ENCODE results near the gene INF2.

INF2 gene

GRCh38 chr14:104656014-104656714 is 33.3 kb upstream of the INF2 start:
- Histone ChIP-seq H3K27ac (replicated peaks) (no peak overlapping the region), H3K4me3 (replicated peaks; ENCODE audit: insufficient read depth, low read length) (no peak overlapping the region), H3K27me3 (ENCODE audit: insufficient read depth, poor library complexity, severe bottlenecking) (peaks cover 10% of the 10 kb centered on the region)
- TF ChIP-seq SPI1 (IDR thresholded peaks at IDR 0.05; ENCODE audit: borderline replicate concordance, low read depth) (no peak), GABPA (IDR thresholded peaks at IDR 0.05; ENCODE audit: low read depth) (no peak), POLR2AphosphoS5 (IDR thresholded peaks at IDR 0.05; ENCODE audit: low read depth) (no peak), CTCF (IDR thresholded peaks at IDR 0.05; ENCODE audit: insufficient read depth, low read length) (no peak), REST (IDR thresholded peaks at IDR 0.05; ENCODE audit: insufficient replicate concordance, low read depth) (no peak)
- DNase-seq (ENCODE audit: low read depth in 1 of 2, low spot score in 1 of 2), result no peak

GRCh38 chr14:104657101-104657524 is 32.3 kb upstream of the INF2 start:
- Histone ChIP-seq H3K4me3 (replicated peaks; ENCODE audit: insufficient read depth, low read length) (no peak overlapping the region), H3K27ac (replicated peaks) (no peak overlapping the region; the same call in 1 of the 2 replicates), H3K27me3 (ENCODE audit: insufficient read depth, poor library complexity, severe bottlenecking) (peaks cover 12% of the 10 kb centered on the region)
- DNase-seq (ENCODE audit: low read depth in 1 of 2, low spot score in 1 of 2), result peak in 1 of 2 experiments; percentile 70
- TF ChIP-seq SPI1 (IDR thresholded peaks at IDR 0.05; ENCODE audit: borderline replicate concordance, low read depth), result peak; percentile 60; the same call in 1 of the 2 replicates
- no peak for TF ChIP-seq POLR2AphosphoS5 (IDR thresholded peaks at IDR 0.05; ENCODE audit: low read depth)
- no peak for TF ChIP-seq REST (IDR thresholded peaks at IDR 0.05; ENCODE audit: insufficient replicate concordance, low read depth)

GRCh38 chr14:104657563-104658324 is 31.7 kb upstream of the INF2 start:
- TF ChIP-seq REST (IDR thresholded peaks at IDR 0.05; ENCODE audit: insufficient replicate concordance, low read depth), result no peak
- no peak for TF ChIP-seq CTCF (IDR thresholded peaks at IDR 0.05; ENCODE audit: insufficient read depth, low read length)
- TF ChIP-seq SPI1 (IDR thresholded peaks at IDR 0.05; ENCODE audit: borderline replicate concordance, low read depth), result no peak
- no peak for TF ChIP-seq POLR2AphosphoS5 (IDR thresholded peaks at IDR 0.05; ENCODE audit: low read depth)
- no peak for TF ChIP-seq GABPA (IDR thresholded peaks at IDR 0.05; ENCODE audit: low read depth)
- Histone ChIP-seq H3K27me3 (ENCODE audit: insufficient read depth, poor library complexity, severe bottlenecking) (peaks cover 12% of the 10 kb centered on the region), H3K27ac (replicated peaks) (no peak overlapping the region; the same call in 1 of the 2 replicates), H3K4me3 (replicated peaks; ENCODE audit: insufficient read depth, low read length) (no peak overlapping the region)
- peak in 1 of 2 experiments; percentile 47 for DNase-seq (ENCODE audit: low read depth in 1 of 2, low spot score in 1 of 2)
